AG08396 (cell line): Measurements from ENCODE around the gene SRGAP2B.
"Not testable (repeated sequence)": the region's sequence is repeated elsewhere in the genome, so short reads cannot be mapped to it uniquely, and the experiment has no call there.

Experiments
- DNase-seq: peaks from one replicate; pipeline ENCODE4 v3.0.0; 2012; ENCODE audit warnings: low spot score, mixed read lengths

Gene SRGAP2B

DNA sequence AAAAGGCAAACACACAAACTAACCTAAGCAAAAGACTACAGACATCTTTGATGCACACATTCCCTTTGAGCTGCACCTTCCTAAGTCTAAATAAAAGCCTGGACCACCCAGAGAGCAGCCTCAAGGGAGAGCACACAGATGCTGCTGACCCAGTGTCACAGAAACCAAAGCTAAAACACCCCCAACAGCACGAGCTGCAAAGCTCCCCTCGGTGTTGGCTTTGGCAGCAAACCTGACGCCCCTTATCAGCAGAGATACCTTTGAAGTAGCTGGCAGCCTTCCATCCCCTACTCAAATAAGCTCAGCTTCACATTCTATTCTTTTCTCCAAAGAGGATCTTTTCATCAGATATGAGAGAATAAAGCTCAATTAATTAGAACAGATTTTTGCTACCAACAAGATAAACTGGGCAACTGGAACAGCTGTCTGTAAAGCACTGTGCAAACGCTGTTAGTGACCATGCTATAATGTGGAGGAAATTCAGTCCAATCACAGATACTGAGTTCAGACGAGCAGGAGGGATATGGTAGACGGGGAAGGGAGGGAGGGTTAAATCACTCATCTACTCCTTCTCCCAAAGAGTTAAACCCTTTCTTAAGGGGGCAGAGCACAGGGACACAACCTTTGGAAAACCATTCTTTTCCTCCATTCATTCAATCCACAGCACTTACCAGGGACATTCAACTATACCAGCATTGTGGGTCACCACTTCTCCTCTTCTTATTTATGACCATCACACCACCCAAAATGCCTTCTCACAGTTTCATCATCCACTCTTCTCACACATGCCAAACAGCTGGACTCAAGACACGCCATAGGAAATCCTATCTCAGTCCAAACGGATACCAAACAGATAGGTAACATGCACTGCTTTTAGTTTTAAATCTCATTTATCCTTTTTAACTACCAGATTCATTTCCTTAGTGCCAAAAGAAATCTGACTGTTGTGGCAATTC is 148.3 kb downstream of the SRGAP2B start:
- DNase-seq = not testable (repeated sequence)

DNA sequence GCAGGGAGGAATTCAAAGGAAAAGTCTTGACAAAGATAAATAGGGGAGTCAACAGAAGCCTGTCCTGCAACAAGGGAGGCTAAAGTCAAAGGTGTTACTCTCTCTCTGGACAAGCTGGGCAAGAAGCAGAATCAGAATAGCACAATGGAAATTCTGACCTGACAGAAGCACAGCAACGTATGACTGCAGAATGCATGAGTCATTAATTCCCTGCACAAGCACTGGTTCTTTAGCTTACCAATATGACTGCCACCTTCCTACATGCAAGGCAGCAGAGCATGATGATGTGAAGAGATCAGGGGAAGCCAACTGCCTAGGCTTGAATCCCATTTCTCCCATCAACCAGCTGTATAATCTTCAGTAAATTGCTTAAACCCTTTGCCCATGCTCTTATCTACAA is 153.4 kb downstream of the SRGAP2B start:
- not testable (repeated sequence) for DNase-seq

DNA sequence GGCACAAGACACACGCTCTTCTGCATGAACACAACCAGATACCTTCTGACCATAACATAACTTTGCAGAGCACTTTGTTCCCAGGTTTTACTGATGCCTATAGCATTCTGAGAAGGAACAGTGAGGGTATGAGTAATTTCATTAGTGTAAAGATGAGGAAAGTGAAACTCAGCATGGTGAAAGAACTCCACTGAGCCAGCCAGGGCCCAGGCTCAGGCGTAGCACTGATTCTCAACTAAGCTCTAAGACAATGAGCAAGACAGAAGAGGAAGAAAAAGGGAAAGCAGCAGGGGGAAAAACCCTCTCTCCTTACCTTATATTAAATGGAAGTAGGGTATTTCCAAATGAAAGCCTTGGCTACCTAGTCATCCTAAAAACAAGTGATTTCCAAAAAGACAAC is 155.1 kb downstream of the SRGAP2B start:
- DNase-seq = not testable (repeated sequence)

DNA sequence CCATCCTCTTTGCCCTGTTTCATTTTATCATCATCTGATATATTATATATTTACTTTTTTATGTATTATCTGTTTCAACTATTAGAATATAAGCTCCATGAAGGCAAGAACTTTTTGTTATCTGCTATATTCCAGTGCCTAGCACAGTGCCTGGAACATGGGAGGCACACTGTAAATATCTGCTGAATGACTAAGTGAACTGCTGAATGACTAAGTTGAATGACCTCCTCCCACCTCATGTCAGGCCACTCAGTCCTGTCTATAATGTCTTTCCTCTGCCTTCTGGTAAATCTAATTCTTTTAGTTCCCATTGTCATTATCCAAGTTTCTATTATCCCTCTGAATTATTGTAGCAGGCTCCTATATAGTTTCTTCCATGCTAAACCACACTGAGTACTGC is 156.5 kb downstream of the SRGAP2B start:
- not testable (repeated sequence) for DNase-seq

DNA sequence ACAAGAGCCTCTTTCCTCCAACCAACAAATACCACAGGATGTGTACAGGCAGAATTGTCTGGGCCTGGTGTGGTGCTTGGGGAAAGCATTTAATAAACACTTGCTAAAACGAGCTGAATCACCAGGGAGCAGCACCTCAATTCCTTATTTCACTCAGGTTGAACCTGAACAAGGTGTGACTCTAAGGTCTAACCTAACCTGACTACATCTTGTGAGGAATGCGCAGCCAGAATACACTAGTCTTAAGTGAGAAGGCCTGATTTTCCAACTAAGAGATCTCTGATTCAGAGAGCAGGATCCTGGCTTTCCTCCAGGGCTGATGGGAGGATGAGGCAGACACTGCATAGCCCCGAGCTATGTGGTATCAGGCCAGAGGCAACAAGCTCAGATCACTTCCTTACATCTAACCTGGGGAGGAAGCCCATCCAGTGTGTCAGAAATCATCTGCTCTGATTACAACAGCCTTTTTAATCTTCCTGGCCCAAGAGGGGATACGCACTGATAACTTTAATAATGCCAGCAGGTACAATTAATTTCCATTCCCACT is 158.9 kb downstream of the SRGAP2B start:
- DNase-seq = not testable (repeated sequence)

DNA sequence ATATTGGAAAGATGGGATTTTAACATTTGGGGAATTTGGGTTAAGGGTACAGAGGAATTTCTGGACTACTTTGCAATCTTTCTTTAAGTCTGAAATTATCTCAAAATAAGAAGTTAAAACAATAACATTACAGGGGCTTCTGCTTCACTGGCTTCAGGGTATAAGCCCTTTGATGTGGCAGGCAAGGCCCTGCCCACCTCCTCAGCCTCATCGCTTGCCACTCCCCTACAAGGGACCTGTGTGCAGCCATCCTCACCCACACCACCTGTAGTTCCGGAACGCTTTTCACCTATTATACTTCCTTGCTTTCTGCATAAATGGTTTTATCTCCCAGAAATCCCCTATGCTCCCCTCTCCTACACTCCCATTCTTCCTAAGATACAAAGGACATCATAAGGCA is 159.8 kb downstream of the SRGAP2B start:
- DNase-seq = not testable (repeated sequence)

DNA sequence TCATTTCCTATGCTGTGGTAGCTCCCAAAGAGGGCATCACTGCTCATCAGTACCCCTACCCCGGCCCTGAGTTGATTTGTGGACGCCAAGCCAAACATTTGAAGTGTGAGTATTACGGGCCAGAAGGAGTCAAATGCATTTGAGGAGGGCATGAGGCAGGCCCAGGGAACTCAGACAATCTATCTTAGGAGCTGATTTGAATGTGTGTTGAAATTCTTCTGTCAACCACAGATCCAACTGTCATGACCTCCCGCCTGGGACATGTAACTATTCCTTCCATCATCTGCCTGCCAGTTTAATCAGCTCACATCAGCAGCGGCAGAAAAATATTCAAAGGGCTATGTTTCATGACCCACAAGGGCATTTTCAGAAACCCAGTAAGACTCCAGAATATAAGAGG is 162.1 kb downstream of the SRGAP2B start:
- not testable (repeated sequence) for DNase-seq

DNA sequence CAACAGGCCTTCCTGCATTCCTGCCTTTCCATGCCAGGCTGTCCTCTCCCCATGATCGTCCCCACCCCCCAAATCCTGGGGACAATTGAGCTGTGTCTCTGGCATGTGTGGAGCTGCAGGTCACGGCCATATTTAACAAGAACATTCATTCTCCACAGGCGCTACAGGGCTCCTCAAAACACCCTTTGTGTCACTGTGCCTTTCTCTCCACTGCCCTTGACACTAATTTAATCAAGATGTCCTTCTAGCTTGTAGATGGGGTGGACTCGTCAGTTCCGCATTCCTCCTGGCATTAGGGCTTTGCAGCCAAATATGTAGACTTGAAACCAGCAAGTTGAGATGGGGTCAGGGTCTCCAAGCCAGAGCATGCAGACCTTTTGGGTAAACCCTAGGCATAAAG is 163.0 kb downstream of the SRGAP2B start:
- DNase-seq = not testable (repeated sequence)

DNA sequence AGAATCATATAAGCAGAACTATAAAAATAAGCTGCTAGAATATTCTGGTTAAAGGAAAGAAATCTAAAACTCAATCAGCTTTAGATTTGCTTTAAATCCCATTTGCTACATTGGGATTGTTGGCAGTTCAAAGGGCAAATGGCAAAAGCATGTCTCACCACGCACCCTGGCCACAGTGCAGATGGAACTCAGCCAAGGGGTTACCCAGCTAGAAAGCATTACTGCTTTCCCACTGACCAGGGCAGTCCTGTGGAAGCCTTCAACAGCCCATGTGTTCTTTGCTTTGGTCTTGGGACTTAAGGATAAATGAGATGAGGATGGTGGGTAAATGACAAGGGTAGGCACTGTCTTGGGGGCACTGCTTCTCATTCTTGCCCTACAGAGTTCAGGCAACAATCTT is 163.6 kb downstream of the SRGAP2B start:
- not testable (repeated sequence) for DNase-seq

DNA sequence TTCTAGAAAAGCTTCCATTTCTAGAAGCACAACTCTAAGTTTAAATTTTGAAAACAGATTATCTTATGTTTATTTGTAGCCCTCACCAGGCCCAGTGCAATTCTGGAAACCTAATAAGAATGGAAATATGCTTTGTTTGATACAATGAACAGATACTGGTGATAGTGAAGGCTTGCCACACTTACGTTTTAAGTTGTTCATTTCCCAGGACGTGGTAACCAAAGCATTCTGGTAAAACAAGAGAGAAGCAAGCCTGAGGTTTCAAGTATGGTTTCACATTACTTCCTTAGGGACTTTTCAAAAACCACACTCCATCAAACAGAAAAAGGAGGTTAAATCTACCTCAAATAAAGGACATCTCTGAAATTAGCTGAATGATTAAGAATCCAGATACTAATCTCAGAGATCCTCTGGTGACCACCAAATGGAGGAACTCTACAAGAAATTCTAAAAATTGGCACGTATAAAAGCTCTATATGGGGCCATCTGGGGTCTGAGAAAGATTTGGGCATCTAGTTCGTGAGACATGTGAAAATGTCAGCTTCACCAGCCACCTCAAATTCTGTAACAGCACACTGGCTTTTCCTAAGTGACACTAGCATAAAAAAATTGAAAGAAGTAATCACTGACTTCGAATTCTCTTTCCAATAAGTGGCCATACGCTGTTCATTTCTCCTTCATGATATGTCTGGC is 164.9 kb downstream of the SRGAP2B start:
- DNase-seq = not testable (repeated sequence)

DNA sequence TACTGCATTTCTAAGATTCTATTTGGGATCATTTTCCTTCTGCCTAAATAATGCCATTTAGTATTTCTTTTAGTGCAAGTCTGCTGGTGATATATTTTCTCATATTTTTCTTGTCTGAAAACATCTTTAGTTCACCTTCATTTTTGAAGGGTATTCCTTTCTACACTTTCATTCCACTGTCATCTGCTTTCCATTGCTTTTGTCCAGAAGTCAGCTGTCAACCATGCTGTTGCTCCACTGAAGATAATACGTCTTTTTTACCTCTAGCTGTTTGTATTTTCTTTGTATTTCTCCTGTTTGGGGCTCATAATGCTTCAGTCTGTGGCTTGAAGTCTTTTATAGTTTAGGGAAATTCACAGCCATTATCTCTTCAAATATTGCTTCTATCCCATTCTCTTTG is 167.8 kb downstream of the SRGAP2B start:
- DNase-seq = not testable (repeated sequence)

DNA sequence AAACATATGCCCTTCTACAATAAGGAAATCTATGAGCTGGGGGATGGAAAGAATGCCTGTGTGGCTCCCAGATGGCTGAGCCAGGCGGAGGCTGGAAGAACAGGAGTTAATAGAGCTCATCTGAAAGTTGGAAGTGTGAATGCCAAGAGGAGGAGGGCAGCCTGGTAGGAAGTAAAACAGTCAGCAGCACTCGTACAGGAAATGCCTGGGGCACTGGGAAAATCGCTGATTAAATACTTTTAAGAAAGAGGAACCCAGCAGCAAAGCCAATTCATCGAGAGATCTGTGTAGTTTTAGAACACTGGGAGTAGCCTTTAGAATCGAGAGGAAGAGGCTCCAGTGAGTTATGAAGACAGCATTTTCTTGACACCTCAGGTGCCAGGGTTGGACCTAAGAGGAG is 171.5 kb downstream of the SRGAP2B start:
- DNase-seq = not testable (repeated sequence)

DNA sequence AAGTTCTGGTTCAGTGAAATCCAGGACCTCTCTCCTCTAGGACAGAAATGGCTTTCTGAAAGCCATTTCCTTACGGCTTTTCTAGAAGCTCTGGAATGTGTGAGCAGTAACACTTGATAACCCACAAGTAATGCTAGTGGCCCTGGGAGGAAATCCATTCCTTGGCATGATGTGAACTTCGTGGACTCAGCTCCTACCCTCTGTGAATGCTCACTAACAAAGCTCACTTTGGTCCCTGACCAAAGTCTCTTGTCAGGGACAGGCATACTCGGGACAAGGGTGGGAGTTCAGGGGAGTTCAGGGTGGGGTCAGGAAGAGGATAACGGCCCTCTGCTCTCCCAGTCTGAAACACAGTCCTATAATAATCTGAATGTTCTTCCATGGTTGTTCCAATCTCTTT is 172.3 kb downstream of the SRGAP2B start:
- not testable (repeated sequence) for DNase-seq

DNA sequence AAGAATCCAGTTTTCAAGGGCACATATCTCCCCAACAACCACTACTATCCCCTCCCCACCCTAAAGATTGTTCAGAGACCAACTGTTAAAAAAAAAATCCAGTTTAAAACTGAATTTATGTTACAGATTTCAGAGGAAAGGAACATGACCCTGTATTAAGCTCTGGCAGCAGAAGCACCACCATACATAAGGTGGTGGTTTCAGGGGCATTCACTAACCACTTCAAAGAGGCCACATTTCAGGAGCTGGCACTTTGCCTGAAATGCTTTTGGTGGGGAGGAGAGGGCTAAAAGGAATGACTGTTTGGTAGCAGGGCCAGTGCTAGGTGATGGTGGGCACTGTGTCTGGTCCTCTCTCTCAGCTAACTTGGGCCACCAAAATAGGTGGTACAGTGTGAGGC is 176.0 kb downstream of the SRGAP2B start:
- not testable (repeated sequence) for DNase-seq

DNA sequence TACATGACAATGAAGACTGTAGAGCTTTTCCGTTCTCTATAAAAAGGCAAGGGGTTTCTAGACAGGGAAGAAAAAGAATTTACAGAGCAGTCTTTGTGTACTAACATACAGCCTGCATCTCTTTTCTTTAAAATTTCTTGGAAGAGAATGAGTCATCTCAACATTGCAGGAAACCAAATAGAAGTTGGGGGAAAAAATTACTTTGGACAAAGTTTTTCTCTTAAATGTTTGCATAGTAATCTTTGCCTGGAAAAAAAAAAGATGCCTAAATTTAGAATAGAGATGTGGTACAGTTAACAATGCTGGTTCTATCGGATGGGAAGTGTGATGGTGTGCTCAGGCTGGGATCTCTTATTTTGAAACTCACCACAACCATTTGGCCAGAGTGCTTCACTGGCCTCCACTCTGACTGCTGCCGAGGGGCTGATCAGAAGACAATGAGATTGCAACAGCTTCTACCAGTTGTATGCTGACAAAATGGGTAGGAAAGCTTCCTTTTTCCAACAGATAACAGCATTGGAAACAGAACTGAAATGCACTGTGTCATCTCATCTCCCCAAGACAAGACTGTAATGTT is 177.0 kb downstream of the SRGAP2B start:
- not testable (repeated sequence) for DNase-seq

DNA sequence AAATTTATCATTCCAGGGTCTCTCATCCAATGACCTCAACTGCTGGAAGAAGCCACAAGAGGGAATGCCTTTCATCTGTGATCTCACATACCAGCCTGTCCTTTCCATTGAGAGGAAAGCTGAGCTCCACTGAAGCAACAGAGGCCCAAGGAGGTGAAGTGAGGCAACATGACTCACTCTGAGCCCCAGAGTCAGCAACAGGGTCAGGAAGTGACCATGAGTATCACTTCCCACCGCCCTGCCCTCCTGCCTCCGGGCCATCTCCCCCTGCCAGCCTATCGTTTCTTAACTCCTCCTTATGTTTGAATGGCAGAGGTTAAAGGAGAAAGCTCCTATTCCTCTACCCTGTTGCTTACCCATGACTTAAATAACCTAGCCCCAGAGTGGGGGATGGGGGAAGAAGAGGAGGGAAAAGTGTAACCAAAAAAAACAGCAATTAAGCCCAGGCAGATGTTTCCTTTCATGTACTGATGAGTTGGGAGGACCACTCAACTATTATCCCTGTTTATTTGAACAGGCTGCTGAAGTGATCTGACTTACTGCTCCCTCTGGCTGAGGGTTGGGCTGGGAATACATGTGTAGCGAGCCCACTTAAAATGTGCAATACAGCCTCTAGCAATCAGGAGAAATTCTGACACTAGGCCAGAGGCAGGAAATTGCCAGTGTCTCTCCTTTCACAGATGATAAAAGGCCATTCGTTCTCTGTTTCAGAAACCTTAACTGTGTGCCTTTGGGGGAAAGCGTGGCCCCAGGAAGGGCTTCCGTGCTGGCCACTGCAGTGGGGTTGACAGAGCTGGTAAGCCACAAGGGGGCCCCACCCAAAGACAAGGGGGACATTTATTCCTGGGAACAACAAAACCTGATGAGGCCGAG is 177.7 kb downstream of the SRGAP2B start:
- not testable (repeated sequence) for DNase-seq

DNA sequence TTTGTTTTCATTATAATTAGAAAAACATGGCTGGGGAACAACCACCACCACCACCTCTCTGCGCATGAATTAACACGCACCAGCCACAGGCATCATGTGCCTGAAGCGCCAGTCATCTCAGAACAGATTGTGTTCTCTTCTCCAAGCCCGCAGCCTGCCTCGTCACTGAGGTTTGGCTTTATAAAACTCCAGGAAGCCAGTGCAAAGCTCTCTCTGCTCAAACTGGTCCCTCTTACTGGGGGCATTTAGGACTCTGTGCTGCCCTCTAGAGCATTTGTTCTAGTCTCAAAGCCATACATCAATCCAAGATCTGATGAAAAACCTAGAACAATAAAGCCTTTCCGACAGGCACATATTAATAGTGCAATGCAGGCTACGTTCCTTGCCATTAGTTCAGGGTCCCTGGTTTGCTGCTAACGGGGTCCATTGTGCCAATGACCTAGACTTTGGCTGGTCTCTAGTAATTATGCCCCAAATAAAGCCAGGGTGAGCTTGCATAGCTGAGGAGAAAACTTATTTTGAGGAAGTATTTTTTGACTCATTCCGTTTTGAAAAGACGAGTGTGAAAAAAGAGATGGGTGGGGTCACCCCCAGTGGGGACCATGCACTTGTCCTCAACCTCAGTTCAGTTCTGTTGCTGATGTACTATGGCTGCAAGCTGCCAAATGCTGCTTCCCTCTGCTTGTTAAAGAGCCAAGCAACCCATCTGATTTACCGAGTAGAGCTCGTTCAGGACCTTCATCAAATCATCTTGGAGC is 181.0 kb downstream of the SRGAP2B start:
- DNase-seq = not testable (repeated sequence)

DNA sequence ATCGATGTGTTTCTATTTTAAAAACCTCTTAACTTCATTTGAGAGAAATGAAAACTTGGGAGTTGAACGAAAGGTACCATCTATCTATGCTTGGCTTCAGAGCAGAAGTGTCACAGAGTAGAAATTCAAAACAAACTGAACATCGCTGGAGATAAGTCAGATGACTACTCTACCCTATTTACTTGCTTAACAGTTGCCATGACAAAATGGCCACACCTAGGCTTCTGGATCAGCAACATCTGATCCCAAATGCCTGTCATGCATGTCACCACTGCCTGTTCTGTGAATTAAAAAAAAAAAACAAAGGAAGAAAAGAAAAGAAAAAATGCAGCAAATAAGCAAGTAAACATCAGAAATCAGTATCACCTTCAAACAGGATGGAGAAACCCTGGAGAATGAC is 181.7 kb downstream of the SRGAP2B start:
- DNase-seq = not testable (repeated sequence)

DNA sequence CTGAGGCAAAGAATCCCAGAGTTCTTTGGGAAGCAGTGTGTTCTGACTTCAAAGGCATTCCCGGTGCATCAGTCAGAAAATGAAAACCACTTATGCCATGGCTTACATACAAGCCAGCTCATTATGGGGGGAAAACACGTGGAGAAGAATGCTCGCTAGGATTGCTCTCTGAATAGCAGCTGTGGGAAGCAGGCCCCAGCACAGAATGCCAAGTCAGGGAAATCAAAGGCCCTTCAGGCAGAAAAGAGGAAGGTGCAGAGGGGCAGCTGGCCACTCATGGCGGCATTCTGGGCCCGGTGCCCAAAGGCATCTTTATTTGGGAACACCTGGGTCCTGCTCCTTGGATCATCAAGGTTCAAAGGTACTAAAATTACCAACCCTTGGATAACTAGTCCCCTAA is 184.4 kb downstream of the SRGAP2B start:
- not testable (repeated sequence) for DNase-seq

DNA sequence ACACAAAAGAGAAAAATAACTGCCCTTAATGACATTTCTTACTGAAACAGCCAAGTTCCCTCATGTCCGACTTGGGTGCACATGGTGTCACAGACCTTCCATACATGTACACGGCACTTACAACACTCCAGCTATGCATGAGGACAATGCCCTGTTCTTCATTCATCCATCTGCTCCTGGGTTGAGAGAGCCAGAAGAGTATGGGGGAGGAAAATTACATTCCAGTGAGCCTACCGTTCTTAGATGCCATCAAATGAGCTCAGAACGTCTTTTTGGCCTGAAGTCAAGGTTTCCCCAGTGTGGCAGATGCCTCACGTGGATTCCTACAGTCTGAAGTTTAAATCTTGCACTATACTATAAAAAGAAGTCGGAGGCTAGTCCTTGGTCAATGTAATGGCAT is 194.3 kb downstream of the SRGAP2B start:
- not testable (repeated sequence) for DNase-seq
